Stimulated activated CD8-positive, alpha-beta memory T cell treated with anti-CD3 and anti-CD28 coated beads, Interleukin-4, amount 100 ng/mL, for 48 hours (primary cell): ENCODE data around the gene PET117.
"Not testable (repeated sequence)": the region's sequence is repeated elsewhere in the genome, so short reads cannot be mapped to it uniquely, and the experiment has no call there.

Source experiments
- DNase-seq: peaks from one replicate; pipeline ENCODE4 v3.0.0-alpha.2; 2020

PET117 gene, protein sequence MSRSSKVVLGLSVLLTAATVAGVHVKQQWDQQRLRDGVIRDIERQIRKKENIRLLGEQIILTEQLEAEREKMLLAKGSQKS

GRCh38 chr20:18137412-18138265, at the start of gene PET117, which contains the start of gene KAT14:
Gene PET117 (plus strand): TSS chr20:18137863. CDS start chr20:18137956, 93 bp downstream.
Gene KAT14 (plus strand): TSS chr20:18137863. CDS start chr20:18142661, 4,798 bp downstream.
- DNase-seq, result peak; percentile 95

DNA sequence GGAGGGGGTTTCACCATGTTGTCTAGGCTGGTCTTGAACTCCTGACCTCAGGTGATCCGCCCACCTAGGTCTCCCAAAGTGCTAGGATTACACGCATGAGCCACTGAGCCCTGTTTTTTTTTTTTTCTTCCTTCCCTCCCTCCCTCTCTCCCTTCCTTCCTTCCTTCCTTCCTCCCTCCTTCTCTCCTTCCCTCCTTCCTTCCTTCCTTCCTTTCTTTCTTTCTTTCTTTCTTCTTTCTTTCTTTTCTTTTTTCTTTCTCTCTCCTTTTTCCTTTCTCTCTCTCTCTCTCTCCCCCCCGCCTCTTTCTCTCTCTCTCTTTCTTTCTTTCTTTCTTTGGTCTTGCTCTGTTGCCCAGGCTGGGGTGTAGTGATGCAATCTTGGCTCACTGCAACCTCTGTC, 49.4 kb upstream of the PET117 start:
- DNase-seq, result not testable (repeated sequence)

DNA sequence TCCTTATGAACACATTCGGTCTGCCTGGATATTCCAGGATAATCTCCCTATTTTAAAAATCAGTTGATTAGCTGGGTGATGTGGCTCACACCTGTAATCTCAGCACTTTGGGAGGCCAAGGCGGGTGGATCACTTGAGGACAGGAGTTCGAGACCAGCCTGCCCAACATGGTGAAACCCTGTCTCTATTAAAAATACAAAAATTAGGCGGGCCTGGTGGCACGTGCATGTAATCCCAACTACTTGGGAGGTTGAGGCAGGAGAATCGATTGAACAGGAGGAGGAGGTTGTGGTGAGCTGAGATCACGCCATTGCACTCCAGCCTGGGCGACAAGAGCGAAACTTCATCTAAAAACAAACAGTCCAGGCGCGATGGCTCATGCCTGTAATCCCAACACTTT, 48.8 kb upstream of the PET117 start:
- not testable (repeated sequence) for DNase-seq

DNA sequence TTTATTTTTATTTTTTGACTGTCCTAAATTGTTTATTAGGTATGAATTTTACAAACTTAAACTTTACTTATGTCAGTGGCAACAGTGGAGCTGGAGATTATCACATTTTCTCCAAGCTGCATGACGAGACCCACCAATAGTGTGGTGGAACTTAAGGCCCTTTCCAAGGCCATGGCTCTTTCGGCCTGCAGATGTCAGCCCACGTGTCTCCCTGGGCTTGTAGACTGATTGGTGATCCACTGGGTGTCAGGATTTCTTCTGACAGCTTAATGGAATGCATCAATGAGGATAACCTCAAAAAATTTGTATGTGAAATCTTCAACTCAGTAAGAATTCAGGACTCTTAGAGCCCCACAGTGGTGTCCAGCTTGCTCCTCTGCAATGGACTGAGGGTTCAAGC, 47.6 kb upstream of the PET117 start:
- no peak for DNase-seq

- no peak for DNase-seq
Observed at GRCh38 chr20:18090477-18090876, 47.2 kb upstream of the PET117 start.

- DNase-seq, result no peak
Observed at GRCh38 chr20:18091623-18092022, 46.0 kb upstream of the PET117 start.

GRCh38 chr20:18092890-18093289, 44.8 kb upstream of the PET117 start:
- no peak for DNase-seq

DNA sequence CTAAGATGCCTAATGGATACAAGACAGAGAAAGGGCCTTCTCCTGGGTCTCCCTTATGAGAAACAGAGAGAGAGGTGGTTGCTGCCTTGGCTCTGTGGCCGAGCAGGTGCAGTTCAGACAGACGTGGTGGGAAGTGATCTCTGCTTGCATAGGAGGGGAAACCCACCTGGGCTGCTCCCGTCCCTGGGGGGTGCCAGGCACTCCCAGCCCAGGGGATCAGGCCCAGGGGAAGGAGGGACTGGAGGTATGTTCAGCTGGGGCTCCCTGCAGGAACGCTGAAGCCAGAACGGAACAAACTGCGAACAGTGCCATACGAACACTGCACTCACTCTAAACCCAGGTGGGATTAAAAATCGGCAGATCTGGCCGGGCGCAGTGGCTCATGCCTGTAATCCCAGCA, 44.3 kb upstream of the PET117 start:
- no peak for DNase-seq

- no peak for DNase-seq
Observed at GRCh38 chr20:18094191-18094590, 43.5 kb upstream of the PET117 start.

DNA sequence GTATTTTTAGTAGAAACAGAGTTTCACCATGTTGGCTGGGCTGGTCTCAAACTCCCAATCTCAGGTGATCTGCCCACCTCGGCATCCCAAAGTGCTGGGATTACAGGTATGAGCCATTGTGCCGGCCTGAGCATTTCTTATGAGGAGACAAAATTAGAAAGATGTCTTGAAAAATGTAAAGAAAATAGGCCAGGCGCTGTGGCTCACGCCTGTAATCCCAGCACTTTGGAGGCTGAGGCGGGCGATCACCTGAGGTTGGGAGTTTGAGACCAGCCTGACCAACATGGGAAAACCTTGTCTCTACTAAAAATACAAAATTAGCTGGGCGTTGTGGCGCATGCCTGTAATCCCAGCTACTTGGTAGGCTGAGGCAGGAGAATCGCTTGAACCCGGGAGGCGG, 37.1 kb upstream of the PET117 start:
- DNase-seq, result not testable (repeated sequence)

DNA sequence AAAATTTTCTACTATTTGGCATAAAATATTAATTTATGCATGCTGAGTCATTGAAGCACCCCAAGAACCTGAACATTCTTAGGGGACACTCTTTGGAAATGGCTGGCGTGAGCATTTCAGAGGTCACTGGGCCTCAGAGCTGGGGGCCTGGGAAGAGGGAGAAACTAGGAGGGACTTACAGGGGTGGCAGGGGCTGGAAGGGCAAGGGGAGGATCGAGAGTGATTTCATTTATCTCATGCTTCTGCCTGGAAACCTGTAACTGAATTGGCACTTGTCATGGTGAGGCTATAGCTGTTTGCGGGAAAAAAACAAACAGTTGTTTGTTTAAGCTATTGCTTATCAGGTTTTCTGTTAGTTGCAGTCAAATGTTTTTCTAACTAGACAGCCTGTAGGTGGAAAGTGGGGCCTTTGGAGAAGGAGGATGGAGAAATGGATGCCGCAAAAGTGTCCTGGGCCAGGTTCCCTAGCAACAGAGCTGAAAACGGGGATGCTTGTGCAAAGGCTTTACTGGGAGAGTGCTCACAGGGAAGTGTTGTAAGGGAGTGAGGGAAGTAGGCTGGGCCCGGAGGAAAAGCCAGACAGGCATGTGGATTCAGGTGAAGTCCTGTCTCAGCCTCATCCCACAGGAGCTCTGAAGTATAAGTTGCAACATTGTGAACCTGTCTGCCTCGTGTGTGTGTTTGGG, 36.4 kb upstream of the PET117 start:
- DNase-seq, result no peak

DNA sequence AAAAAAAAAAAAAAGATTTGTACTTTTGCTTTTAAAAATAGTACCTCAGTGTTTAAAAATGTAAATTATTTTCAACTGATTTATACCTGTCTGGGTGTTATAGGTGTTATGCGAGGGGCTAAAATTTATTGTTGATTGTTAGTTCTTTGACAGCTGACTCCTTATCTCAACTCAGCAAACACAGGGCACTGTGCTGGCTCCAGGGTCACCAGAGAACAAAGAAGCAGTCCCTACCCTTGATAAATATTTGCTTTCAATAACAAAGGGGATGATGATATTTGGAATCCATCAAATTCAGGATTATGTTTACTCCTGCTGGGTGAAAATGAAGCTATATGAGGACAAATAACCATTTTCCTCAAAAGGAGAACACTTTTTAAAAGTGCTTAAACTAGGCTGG, 34.2 kb upstream of the PET117 start:
- DNase-seq, result no peak

DNA sequence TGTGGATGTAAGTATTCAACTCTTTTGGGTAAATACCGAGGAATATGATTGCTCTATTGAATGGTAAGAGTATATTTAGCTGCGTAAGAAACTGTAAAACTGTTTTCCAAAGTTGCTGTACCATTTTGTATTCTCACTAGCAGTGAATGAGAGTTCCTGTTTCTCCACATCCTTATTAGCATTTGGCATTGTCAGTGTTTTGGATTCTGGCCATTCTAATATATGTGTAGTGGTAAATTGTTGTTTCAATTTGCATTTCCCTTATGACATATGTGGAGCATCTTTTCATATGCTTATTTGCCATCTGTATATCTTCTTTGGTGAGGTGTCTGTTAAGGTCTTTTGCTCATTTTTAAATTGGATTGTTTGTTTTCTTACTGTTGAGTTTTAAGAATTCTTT, 29.3 kb upstream of the PET117 start:
- DNase-seq, result no peak

GRCh38 chr20:18128574-18128973, 9.1 kb upstream of the PET117 start:
- not testable (repeated sequence) for DNase-seq

DNA sequence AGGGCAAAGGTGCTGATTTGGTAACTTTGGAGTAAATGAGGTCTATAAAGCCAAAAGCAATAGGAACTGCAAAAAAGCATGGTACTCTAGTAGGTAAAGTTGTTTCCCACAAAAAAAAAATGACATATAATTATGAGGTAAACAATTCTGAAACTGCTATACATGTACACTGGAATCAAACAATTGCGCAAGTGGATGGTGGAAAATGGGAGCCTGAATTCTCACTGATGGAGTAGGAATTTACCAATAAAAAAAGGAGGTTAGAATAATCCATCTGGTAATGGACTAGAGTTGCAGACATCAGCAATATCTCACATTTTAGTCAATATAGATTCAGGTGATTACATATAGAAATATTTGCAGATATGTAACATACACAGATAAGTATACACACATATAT, 5.0 kb upstream of the PET117 start:
- no peak for DNase-seq

- DNase-seq, result no peak
Observed at GRCh38 chr20:18133962-18134361, 3.7 kb upstream of the PET117 start.

GRCh38 chr20:18138266-18138582, 561 bp downstream of the PET117 start:
- no peak for DNase-seq

GRCh38 chr20:18138639-18139583, 1.2 kb downstream of the PET117 start:
- no peak for DNase-seq

DNA sequence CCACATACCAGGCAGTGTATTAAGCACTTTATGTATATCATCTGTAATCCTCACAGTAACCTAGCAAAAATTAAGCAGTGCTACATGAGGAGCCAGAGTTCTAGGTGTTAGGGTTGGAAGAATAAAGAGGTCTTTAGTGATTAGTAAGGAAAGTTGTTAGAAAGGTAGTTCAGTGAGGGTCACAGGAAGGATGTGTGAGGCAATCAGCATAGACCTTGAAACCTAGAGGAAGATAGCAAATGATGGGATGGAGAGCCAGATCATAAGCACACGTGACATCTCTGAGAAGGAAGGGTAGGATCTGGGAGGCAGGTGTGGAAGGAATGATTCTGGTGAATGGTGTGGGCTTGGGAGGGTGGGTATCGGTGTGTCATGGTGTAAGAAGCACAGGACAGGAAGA, 2.2 kb downstream of the PET117 start:
- DNase-seq, result no peak

DNA sequence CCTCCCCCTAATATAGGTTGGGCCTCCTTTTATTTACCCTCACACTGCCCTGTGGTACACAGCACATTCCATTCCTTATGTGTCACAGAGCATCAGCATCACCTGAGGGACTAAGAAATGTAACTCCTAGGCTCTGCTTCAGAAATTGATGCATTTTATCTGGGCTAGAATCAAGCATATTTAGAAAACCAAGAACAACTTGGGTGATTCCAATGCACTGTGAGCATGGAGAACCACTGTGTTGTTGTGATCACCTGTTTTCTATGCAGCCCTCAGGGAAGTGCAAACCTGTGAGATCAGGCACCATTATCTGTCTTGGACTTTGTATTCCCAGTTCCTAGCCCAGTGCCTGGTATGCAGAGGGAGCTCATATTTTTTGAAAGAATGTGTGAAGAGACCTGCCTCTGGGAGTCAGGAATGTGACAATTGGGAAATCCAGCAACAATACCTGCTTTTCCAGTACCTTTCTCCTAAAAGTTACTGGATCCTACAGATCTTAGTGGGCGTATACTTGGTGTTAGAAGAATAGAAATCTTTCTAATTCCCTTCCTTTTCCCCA, 7.0 kb downstream of the PET117 start:
- no peak for DNase-seq

GRCh38 chr20:18154342-18154741, 16.7 kb downstream of the PET117 start:
- no peak for DNase-seq

DNA sequence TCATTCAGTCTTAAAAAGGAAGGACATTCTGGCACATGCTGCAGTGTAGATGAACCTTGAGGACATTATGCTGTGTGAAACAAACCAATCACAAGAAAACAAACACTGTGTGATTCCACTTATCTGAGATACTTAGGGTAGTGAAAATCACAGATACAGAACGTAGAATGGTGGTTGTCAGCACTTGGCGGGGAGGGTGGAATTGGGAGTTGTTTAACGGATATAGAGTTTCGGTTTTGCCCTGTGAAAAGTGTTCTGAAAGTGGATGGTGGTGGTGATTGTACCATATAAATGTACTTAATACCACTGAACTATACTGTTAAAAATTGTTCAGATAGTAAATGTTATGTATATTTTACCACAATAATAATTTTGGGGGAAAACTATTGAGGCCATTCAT, 18.4 kb downstream of the PET117 start:
- DNase-seq, result no peak

GRCh38 chr20:18164356-18164755, 26.7 kb downstream of the PET117 start:
- DNase-seq, result no peak
